GM21576 (cell line): Measurements from ENCODE around the gene CREB3.

ENCODE experiments used
- ATAC-seq: cut with Tn5 transposase; IDR thresholded peaks from one replicate; pipeline ENCODE4 v1.9.1; 2021; ENCODE audit warnings: mild to moderate bottlenecking, moderate library complexity; ENCODE audit not compliant: unreplicated experiment

Gene CREB3

DNA sequence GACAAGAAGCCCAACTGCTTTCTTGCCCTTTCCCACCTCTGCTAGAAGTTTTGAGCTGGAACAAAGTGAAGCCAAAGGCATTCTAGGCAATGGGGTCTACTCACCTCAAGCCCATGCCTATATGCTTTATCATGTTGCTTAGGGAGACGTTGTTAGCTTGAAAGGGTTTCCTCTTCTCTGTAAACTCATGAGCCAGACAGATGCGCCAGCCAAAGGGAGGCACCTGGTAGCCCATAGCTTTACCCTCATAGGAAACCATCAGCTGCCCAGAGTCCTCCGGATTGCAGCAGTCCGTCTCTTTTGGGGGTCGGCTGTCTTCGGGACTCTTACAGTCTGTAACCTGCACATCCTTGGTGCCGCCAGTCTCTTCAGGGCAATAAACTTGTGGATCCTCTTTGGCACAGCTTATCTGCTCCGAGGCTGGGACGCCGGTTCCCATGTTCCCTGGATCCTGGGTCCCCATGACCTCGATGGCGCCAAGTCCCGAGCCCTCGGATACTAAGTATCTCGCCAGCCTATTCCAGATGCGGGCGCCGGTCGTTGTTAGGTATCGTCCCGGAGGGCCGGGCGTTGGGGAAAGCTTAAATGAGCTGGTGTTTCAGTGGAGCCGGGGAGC, 15.9 kb downstream of the CREB3 start:
- no peak for ATAC-seq

DNA sequence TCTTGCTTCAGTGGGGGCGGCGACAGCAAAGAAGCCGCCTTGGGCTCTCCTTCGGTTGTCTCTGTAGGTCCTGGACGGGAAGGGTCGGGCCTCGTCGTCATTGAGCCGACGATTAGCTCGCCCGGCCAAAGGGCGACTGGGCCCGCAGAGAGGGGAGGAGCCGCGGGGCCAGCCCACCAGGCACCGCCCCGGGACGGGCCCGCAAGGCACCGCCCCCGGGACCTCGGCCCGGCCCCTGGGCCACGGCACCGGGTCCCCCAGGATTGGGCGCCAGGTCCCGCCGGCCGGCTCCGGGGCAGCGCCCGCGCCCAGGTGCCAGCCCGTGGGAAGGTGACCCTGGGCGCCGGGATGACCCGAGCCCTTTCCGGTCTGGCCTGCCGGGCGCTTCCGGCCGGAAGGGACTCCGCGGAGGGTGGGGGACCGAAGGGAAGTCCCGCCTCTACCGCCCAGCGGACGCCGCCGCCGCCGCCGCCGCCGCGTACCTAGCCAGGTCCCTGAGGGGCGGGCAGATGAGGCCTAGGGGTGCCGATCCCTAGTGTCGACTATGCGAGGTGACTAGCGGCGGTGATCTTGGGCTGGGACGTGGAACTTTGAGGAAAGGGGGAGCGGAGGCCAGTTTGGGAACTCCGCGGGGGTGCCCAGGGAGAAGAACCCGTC, 16.5 kb downstream of the CREB3 start, which contains the start of the genes GBA2 and RGP1:
Gene GBA2, minus strand, starts transcription at position 371 of the 657 bp plus-strand sequence. CDS start 524 bp downstream, outside the sequence.
Gene RGP1, plus strand, starts transcription at position 430 of the 657 bp plus-strand sequence. CDS start 469 bp downstream, outside the sequence.
- peak; percentile 73 for ATAC-seq

DNA sequence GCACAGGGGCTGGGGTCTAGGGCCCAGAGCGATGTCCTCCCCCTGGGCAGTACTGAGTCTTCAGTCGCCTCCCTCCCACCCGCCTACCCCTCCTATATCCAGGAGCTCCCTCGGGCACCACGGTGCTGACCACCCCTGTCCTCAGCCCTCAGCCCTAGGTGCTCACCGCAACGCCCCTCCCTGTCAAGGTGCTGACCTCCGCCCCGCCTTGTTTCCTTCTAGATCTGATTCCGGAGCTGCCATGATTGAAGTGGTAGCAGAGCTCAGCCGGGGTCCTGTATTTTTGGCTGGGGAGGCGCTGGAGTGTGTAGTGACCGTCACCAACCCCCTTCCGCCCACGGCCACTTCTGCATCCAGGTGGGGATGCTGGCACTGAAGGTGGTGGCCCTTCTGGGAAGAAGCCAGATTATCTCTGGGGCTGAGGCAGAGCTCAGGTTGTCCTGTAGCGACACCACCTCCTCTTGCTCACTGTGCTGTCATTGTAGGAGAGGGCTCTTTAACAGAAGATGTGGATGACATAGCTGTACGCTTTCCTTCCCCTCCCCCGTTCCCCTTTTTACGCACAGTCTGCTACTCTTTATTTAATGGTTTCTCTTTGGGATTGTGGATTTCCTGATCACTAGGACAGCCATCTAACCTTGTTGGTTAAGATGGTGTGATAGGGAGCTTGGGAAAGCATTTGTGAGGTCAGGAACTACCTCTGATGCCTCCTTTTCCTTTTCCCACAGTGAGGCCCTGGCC, 17.2 kb downstream of the CREB3 start:
- ATAC-seq: peak; percentile 36

DNA sequence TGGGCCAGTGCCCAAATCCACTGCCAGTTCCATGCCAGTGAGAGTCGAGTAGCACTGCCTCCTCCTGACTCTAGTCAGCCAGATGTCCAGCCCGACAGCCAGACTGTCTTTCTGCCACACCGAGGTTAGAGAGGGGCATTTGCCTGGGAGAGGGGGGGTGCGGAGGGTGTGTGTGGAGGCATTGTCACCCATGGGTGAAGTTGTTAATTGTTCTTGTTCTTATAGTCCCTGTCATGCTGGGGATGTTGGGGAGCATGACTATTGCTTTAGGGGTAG, 17.7 kb downstream of the CREB3 start:
- ATAC-seq: no peak

DNA sequence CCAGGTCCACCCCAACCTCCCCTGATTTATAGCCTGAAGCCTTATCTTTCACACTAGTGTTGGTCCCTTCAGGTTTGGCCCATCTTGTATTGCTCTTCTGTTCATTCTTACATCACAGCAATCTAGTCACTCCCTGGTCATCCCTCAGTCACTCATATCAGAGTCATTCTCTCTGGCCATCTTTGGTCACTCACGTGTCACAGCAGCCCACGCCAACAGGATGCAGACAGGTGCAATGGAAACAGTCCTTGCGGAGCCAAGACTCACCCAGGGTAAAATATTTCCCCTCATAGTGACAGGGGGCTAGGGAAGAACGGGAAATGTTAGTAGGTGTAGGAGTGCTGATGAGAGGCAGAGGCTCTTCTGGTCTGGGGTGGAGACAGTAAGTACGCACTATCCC, 21.0 kb downstream of the CREB3 start:
- no peak for ATAC-seq

DNA sequence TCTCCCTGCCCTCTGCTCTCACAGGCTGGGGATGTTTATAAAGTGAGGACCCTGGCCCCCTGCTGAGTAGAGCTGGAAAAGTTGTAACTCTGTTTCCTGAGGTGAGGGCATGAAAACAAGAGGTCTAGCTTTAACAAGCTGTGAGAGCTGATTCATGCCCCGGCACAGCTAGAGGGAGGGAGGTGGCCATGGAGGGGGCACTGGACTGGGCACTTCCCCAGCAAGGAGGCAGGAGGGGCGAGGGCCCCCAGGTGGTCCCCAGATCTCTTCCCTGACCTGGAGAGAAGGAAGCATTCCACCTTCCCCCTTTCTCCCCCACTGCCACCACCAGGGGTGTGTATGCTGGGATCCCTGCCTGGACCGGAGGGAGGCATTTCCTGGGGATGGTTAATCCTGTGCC, 21.8 kb downstream of the CREB3 start, which contains the start of gene MSMP:
Gene MSMP, minus strand, starts transcription at position 13 of the 400 bp plus-strand sequence. CDS start 147 bp downstream, outside the sequence.
- ATAC-seq: no peak

DNA sequence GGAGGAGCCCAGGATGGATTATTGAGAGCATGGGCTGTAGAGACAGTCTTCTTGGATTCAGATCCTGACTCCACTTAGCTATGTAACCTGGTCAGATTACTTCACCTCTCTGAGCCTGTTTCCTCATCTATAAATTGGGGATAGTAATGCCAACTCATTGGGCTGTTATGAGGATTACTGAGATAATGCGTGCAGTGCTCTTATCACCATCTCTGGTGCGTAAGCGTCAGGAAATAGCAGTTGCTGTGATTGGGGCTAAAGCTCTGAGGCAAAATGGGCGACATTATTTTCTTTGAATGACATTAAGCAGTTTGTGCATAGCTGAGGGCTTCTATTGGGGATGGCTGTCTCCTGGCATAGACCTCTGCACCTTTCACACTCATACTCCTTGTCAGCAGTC, 22.6 kb downstream of the CREB3 start:
- ATAC-seq: no peak

DNA sequence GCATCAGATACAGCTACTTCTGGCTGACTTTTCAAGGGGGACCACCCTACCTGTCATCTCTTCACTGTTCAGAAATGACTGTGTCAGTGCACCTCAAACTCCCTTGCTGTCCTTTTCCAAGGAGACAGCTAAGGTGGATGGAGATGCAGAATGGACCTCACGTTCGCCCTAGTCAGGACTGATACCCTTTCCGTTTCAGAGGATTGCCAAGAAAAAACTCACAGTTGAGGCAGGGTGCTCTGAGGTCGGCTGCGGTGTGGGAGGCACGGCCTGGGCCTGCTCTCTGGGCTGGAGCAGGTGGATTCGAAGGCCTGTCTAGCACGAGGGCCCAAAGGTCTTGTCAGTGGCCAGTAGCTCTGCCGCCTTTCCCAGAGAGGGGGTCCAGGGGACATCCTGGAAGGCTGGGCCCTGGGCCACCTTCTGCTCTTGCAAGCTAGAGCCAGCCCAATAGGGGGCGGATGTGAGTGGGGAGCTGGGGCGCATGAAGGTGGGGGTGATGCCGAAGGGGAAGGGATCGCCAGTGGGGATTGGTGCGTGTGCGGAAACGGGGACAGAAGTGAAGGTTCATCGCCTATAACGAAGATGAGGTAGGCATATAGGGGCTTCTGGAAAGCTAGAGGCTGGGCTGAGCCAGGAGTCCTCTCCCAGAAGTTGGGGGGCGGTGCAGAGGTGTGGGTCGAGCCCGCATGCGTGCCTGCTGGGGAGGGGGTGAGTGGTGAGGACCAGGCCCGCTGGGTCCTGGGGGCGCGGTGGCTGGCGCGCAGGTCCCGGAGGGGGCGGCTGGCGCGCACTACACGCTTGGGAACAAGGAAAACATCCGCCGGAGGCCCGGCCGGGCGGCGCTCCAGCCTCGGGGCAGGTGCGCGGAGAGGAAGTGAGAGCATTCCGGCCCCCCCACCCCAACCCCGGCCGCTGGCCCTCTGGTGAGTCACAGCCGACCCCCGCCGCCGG, 24.1 kb downstream of the CREB3 start:
- ATAC-seq: peak; percentile 51

DNA sequence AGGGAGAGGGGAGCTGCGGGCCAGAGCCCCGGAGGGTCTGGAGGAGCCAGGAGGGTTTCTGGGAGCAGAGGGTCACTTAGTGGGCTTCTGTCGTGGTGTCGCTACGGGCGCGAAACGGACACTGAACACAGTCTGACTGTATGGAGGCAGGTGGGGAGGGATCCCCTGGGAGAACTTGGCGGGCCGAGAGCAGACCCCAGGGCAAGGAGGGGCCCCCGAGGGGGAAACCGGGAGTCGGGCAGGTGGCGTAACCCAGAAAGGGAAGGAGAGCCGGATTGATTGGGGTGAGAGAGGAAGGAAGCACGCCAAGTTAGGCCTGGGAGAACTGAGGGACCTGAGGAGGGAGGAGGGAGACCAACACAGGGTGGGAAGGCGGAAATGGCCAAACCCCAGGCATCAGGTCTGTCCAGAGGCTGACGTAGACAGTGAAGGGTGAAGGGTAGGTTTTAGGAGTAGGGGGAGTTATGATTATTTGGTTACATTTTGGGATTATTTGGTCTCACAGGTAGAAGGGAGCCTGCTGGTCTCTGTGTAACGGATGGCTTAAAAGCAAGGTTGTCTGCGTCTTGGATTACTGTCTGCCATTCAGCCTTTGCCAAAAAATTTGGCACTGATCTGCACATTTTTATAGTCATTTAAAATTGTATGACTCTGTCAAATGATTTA, 24.9 kb downstream of the CREB3 start:
- peak; percentile 36 for ATAC-seq

DNA sequence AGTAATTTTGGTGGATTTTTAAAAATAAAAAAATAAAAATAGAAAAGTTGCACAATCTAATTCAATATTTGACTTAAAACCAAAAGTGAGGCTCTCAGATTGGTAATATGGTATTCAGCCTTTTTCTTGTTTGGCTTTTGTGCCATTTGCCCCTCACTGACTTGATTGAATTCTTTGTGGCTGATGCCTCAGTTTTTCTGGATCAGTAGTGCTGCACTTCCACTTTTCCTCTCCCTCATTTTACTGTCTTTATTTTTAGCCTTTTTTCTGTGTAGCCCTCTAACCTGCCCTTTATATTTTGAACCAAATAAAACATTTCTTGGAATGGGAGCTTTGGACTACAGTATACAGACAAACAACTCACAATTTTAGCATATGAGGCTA, 25.4 kb downstream of the CREB3 start:
- ATAC-seq: no peak

DNA sequence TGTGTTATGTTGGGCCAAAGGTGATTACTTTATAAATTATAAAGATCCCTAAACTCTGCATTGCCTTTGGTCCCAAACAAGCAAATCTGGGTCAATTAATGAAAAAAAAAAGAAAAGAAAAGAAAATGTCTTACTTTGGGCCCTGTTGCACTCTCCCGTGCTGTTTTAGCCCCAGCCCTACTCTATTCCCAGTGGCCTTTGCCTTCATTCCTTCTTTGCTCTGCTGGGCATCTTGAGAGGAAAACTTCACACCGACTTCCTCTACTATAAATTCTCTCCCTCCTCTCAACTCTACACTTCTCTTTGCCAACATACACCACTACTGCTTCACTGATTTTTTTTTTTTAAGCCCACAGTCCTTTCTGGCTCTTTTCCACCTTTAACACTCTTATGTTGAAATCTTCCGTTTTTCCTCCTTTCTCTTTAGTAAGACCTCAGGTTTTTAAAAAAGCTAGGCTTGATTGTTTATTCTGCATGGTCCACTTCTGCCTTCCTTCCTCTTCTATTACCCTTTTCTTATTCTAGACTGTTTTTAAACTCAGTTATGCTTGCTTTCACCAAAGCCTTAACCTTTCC, 26.1 kb downstream of the CREB3 start:
- ATAC-seq: no peak

DNA sequence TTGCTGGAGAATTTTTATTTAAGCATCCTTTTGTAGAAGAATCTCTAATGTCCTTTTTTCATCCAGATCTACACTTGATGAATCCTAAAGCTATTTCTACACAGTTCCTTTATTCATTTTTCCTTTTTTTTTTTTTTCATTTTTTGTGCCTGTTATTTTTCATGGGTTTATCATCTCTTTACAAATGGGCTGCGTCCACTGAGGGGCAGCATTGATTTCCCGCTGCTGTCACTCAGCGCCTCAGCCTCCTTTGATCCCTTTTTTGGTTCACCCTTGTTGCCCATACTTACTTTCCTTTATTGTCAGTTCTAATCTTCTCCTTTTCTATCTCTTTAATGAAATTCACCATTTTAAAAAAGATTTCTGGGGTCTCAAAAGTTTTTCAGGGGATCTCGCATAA, 27.3 kb downstream of the CREB3 start:
- no peak for ATAC-seq

DNA sequence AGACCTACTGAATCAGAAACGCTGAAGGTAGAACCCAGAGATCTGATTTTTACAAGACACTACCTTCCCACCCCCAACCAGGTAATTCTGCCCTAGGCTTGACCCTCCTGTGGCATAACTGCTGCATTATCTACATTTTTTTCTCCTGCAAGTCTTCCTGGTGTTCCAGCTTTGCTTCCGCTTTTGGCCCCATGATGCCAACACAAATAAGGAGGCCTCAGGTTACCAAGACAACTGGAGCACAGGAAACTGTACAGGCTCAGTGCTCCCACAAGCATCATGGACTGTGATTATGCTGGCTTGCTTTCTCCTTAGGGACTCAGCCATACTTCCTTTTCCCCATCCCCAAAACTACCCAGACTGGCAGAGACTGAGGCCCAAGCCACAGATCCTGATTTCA, 28.2 kb downstream of the CREB3 start:
- ATAC-seq: no peak

DNA sequence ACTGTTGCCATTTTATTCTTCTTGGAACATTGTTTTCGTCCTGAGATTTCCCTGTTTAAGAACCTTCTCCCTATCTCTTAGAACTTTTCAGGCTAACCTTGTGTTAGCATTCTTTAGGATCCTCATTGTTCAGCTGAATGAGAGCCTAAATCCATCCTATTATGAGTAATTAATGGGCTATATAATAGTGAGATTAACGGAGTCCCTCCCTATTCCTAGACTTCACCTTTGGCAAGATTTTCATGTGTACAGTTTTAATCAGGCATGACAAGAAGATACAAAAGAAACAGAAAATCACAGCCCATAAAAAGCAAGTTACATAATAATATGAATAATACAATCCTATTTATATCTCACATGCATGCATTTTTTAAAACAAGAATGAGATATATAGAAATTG, 30.7 kb downstream of the CREB3 start:
- ATAC-seq: no peak

DNA sequence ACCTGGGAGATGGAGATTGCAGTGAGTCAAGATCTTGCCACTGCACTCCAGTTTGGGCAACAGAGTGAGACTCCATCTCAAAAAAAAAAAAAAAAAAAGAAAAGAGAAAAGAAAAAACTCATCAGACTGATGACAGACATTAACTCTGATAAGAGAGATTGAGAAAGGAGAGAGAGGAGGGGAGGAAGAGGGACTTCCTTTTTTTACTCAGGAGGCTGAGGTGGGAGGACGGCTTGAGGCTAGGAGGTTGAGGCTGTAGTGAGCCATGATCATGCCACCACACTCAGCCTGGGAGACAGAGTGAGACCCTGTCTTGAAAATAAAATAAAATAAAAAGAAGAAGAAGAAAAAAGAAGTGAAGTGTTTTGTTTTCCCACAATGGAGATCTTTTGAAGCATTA, 31.3 kb downstream of the CREB3 start:
- ATAC-seq: no peak

DNA sequence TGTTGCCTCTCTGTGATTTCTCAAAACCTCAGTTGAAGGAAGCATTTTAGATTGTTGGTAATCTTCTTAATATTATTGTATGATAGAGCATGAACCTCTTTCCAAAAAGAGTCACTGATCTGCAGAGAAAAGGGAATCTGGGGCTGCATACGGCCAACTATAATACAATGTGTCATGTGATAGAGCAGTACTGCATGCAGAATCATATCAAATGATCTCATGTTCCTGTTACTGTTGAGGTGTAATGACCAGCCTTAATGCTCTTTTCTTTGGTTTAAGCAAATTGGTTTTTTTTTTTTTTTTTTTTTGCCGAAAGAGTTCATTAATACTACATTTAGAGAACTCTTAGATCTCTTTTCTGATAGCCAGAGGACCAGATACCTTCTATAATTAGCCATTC, 34.5 kb downstream of the CREB3 start:
- ATAC-seq: no peak

DNA sequence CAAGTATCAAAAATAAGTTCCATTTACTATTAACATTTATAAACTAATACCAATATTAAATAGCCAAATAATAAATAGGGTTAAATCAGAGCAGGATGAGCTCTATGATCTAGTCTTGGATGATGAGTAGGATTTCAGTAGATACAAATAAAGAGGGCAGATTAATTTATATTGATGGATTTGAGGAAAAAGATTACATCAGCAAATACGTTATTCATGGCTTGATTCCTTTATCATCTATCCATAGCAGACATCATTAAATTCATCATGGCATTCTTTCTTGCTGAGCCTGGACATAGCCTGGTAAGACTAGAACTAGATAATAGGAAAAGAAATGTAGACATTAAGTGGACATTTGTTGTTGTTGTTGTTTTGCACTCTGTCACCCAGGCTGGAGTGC, 35.0 kb downstream of the CREB3 start:
- no peak for ATAC-seq

DNA sequence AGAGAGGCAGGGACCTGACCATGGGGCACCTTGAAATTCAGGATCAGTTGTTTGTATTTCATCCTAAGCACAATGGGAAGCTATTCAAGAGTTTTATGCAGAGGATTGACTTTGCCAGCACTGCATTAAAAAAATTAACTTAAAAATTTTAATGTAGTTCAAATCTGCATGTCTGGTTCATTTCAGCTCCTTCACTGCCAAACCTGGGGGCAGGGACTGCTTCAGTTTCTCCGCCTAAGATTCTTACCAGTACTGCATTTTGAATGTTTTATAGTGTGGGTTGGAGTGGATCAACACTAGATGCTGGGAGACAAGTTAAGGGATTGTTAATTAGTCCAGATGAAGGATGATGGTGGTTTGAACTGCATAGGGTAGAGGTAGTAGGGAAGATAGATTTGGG, 37.3 kb downstream of the CREB3 start:
- no peak for ATAC-seq

DNA sequence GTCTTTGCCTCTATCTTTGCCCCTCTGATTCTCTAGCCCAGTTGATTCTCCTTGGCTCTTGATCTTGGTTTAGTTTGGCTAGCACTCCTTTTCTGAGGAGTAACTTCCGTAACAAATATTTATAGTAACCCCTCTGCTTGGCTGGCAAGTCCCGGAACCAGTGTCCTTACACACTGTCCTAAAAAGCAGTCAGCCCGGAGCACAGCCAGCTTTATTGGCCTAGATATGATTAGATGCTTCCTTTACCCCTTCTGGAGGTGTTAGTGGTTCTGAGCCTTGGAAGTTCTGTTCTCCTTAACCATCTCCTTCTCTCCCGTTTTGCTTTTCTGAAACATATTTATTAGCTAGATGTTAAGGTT, 38.6 kb downstream of the CREB3 start:
- ATAC-seq: no peak

DNA sequence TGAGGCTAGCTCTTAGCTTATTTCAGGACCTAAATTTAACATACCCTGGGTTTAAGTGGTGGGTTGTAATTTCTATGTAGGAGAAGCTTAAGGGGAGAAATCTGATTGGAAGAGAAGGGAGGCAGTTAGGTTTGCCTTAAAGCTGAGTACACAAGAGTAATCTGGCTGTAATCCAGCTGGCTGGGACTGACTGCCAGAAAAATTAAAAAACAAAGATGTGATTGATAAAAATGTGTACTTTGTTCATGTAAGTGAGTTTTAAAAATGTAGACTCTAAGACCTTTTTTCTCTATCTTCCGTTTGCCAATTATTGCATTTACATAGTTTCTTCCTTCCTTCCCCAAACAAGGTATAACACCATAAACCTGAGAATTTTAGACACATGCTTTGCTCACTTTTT, 39.1 kb downstream of the CREB3 start:
- no peak for ATAC-seq
